ENCODE data around the gene CNOT6.

CNOT6 gene

DNA sequence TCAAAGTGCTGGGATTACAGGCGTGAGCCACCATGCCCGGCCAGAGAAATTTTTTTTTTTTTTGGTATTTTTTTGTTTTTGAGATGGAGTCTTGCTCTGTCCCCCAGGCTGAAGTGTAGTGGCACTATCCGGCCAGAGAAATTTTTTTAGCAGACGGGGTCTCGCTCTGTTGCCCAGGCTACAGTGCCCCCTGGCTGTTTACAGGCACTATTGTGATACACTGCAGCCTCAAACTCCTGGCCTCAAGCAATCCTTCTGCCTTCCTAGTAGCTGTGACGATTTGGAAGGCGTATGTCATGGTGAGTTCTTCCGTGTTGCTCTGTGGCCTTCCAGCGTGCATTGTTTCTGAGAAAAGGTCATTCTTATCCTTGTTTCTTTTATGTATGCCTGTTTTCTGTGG lies 47.5 kb downstream of the CNOT6 start:
- H2AFZ ChIP-seq (ENCODE audit: low read depth, low read length) = no peak overlapping the region
- H3K9ac ChIP-seq (ENCODE audit: low read length) = no peak overlapping the region
- peaks cover 12% of the 10 kb centered on the region for H3K4me1 ChIP-seq (ENCODE audit: low read length)
- H3K27me3 ChIP-seq (ENCODE audit: low read depth, low read length) = no peaks in the 10 kb centered on the region
- H3K36me3 ChIP-seq (replicated peaks; ENCODE audit: low read depth, low read length) = peaks cover 43% of the 10 kb centered on the region
- H3K4me2 ChIP-seq (ENCODE audit: low read length) = no peak overlapping the region
- H4K20me1 ChIP-seq (ENCODE audit: insufficient read depth, low read length) = peaks cover 16% of the 10 kb centered on the region
- TF ChIP-seq EZH2phosphoT487 (IDR thresholded peaks at IDR 0.05; ENCODE audit: low read depth) = no peak
- TF ChIP-seq, protein P1, sequence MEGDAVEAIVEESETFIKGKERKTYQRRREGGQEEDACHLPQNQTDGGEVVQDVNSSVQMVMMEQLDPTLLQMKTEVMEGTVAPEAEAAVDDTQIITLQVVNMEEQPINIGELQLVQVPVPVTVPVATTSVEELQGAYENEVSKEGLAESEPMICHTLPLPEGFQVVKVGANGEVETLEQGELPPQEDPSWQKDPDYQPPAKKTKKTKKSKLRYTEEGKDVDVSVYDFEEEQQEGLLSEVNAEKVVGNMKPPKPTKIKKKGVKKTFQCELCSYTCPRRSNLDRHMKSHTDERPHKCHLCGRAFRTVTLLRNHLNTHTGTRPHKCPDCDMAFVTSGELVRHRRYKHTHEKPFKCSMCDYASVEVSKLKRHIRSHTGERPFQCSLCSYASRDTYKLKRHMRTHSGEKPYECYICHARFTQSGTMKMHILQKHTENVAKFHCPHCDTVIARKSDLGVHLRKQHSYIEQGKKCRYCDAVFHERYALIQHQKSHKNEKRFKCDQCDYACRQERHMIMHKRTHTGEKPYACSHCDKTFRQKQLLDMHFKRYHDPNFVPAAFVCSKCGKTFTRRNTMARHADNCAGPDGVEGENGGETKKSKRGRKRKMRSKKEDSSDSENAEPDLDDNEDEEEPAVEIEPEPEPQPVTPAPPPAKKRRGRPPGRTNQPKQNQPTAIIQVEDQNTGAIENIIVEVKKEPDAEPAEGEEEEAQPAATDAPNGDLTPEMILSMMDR (IDR thresholded peaks at IDR 0.05; ENCODE audit: low read depth, low read length) = no peak
- H3K79me2 ChIP-seq (ENCODE audit: low read length) = peaks cover 64% of the 10 kb centered on the region
- H3K4me3 ChIP-seq (ENCODE audit: low read length) = no peak overlapping the region
- H3K9me3 ChIP-seq (ENCODE audit: insufficient read depth, low read length) = no peaks in the 10 kb centered on the region
- no peak overlapping the region for H3K27ac ChIP-seq (ENCODE audit: low read length)

GRCh38 chr5:180545248-180545647 lies 51.1 kb downstream of the CNOT6 start:
- Histone ChIP-seq H3K36me3 (replicated peaks; ENCODE audit: low read depth, low read length) (peaks cover 39% of the 10 kb centered on the region), H3K9me3 (ENCODE audit: insufficient read depth, low read length) (no peaks in the 10 kb centered on the region), H3K4me3 (ENCODE audit: low read length) (no peak overlapping the region), H3K27me3 (ENCODE audit: low read depth, low read length) (no peaks in the 10 kb centered on the region), H3K79me2 (ENCODE audit: low read length) (peaks cover 65% of the 10 kb centered on the region), H3K4me1 (ENCODE audit: low read length) (peaks cover 6% of the 10 kb centered on the region), H2AFZ (ENCODE audit: low read depth, low read length) (no peak overlapping the region), H4K20me1 (ENCODE audit: insufficient read depth, low read length) (peaks cover 12% of the 10 kb centered on the region; the same call in 1 of the 2 replicates), H3K9ac (ENCODE audit: low read length) (no peak overlapping the region), H3K4me2 (ENCODE audit: low read length) (no peak overlapping the region), H3K27ac (ENCODE audit: low read length) (no peak overlapping the region)
- no peak for TF ChIP-seq EZH2phosphoT487 (IDR thresholded peaks at IDR 0.05; ENCODE audit: low read depth)
- TF ChIP-seq, protein P1 (IDR thresholded peaks at IDR 0.05; ENCODE audit: low read depth, low read length) = no peak

GRCh38 chr5:180548563-180548962 lies 54.4 kb downstream of the CNOT6 start:
- Histone ChIP-seq H3K9ac (ENCODE audit: low read length) (no peak overlapping the region), H3K27ac (ENCODE audit: low read length) (no peak overlapping the region), H3K9me3 (ENCODE audit: insufficient read depth, low read length) (no peaks in the 10 kb centered on the region), H3K27me3 (ENCODE audit: low read depth, low read length) (no peaks in the 10 kb centered on the region), H3K4me3 (ENCODE audit: low read length) (no peak overlapping the region), H3K4me1 (ENCODE audit: low read length) (no peaks in the 10 kb centered on the region), H3K79me2 (ENCODE audit: low read length) (peaks cover 43% of the 10 kb centered on the region), H3K4me2 (ENCODE audit: low read length) (no peak overlapping the region), H4K20me1 (ENCODE audit: insufficient read depth, low read length) (peaks cover 7% of the 10 kb centered on the region; the same call in 1 of the 2 replicates), H3K36me3 (replicated peaks; ENCODE audit: low read depth, low read length) (peaks cover 39% of the 10 kb centered on the region), H2AFZ (ENCODE audit: low read depth, low read length) (no peak overlapping the region)
- TF ChIP-seq EZH2phosphoT487 (IDR thresholded peaks at IDR 0.05; ENCODE audit: low read depth) = no peak
- TF ChIP-seq, protein P1 (IDR thresholded peaks at IDR 0.05; ENCODE audit: low read depth, low read length) = no peak

DNA sequence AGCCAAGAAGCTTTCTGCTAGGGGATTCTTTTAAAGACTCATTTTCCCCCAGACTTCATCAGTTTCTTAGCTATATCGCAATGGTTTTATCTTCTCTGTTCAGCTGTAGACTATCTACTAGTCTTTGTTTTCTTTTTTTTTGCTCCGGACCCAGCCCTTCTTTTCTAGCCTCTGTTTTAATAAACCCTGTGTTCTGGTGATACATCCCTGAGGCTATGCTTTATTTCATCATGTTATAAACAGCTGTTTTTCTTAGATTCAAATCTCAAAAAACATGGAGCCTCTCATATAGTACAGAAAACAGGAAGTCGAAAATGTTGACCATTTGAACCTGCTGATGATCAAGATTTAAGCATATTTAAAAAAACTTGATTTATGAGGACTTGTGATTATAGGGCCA lies 59.4 kb downstream of the CNOT6 start:
- Histone ChIP-seq H3K9me3 (ENCODE audit: insufficient read depth, low read length) (no peaks in the 10 kb centered on the region), H3K27me3 (ENCODE audit: low read depth, low read length) (no peaks in the 10 kb centered on the region), H3K27ac (ENCODE audit: low read length) (no peak overlapping the region), H3K79me2 (ENCODE audit: low read length) (peaks cover 8% of the 10 kb centered on the region), H2AFZ (ENCODE audit: low read depth, low read length) (no peak overlapping the region), H3K4me1 (ENCODE audit: low read length) (no peaks in the 10 kb centered on the region), H3K4me3 (ENCODE audit: low read length) (no peak overlapping the region), H3K9ac (ENCODE audit: low read length) (no peak overlapping the region), H3K4me2 (ENCODE audit: low read length) (no peak overlapping the region), H4K20me1 (ENCODE audit: insufficient read depth, low read length) (peaks cover 3% of the 10 kb centered on the region), H3K36me3 (replicated peaks; ENCODE audit: low read depth, low read length) (peaks cover 24% of the 10 kb centered on the region)
- no peak for TF ChIP-seq EZH2phosphoT487 (IDR thresholded peaks at IDR 0.05; ENCODE audit: low read depth)
- TF ChIP-seq, protein P1 (IDR thresholded peaks at IDR 0.05; ENCODE audit: low read depth, low read length) = no peak
